Measurements from ENCODE around the gene WDR20.

DNA sequence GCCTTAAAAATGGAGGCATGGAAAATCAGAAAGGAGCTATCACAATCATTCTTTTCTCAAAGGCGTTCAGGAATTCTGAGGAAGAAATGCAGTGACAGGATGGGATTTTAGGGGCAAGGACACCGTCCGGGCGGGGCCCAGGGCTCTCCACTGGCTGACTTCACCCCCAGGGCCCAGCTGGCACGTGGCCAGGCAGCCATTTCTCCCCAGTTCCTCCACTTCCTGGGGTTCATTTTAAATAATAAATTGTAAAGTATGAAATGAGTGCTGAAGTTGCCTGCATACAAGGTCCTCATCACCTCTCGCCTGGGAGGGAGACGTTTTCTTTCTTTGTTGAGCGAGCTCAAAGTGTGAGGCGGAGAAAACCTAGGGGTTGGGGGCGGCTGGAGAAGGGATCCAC, 73.8 kb downstream of the WDR20 start:
- TF ChIP-seq, protein P1, sequence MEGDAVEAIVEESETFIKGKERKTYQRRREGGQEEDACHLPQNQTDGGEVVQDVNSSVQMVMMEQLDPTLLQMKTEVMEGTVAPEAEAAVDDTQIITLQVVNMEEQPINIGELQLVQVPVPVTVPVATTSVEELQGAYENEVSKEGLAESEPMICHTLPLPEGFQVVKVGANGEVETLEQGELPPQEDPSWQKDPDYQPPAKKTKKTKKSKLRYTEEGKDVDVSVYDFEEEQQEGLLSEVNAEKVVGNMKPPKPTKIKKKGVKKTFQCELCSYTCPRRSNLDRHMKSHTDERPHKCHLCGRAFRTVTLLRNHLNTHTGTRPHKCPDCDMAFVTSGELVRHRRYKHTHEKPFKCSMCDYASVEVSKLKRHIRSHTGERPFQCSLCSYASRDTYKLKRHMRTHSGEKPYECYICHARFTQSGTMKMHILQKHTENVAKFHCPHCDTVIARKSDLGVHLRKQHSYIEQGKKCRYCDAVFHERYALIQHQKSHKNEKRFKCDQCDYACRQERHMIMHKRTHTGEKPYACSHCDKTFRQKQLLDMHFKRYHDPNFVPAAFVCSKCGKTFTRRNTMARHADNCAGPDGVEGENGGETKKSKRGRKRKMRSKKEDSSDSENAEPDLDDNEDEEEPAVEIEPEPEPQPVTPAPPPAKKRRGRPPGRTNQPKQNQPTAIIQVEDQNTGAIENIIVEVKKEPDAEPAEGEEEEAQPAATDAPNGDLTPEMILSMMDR (IDR thresholded peaks at IDR 0.05) = no peak
- no peak for TF ChIP-seq POLR2AphosphoS5 (IDR thresholded peaks at IDR 0.05)
- TF ChIP-seq POLR2A (IDR thresholded peaks at IDR 0.05) = no peak
- TF ChIP-seq EP300 (IDR thresholded peaks at IDR 0.05; ENCODE audit: low read depth) = no peak
